BE2C (cell line): ENCODE data around the gene RAI14.

Experiments used
- DNase-seq: peaks from one replicate; pipeline ENCODE4 v3.0.0-alpha.2; 2020
- H3K27me3 ChIP-seq: fragments of 250-450 bp; sonication (Bioruptor Pico); 2 replicates; pipeline ENCODE4 v1.5.1; 2020; ENCODE audit warnings: mild to moderate bottlenecking
- H3K36me3 ChIP-seq: fragments of 250-450 bp; sonication (Bioruptor Pico); 2 replicates; pipeline ENCODE4 v1.5.1; 2020; ENCODE audit warnings: mild to moderate bottlenecking
- H3K4me1 ChIP-seq: fragments of 250-450 bp; sonication (Bioruptor Pico); 2 replicates; pipeline ENCODE4 v1.5.1; 2020
- H3K4me3 ChIP-seq: 2 replicates; pipeline ENCODE4 v1.5.1; 2011; ENCODE audit warnings: low read depth, low read length
- H3K9me3 ChIP-seq: fragments of 250-450 bp; sonication (Bioruptor Pico); 2 replicates; pipeline ENCODE4 v1.5.1; 2020
- TF ChIP-seq, protein P1 (sequence below): IDR thresholded peaks from 2 replicates; pipeline ENCODE4 v1.5.1; 2012; ENCODE audit warnings: mild to moderate bottlenecking, low read depth, low read length

Gene RAI14

GRCh38 chr5:34628373-34628772 is 27.8 kb upstream of the RAI14 start:
- no peaks in the 10 kb centered on the region for H3K9me3 ChIP-seq
- H3K27me3 ChIP-seq, result no peaks in the 10 kb centered on the region
- H3K4me3 ChIP-seq, result no peak overlapping the region
- no peaks in the 10 kb centered on the region for H3K4me1 ChIP-seq
- no peaks in the 10 kb centered on the region for H3K36me3 ChIP-seq
- DNase-seq, result no peak
- TF ChIP-seq, protein P1, sequence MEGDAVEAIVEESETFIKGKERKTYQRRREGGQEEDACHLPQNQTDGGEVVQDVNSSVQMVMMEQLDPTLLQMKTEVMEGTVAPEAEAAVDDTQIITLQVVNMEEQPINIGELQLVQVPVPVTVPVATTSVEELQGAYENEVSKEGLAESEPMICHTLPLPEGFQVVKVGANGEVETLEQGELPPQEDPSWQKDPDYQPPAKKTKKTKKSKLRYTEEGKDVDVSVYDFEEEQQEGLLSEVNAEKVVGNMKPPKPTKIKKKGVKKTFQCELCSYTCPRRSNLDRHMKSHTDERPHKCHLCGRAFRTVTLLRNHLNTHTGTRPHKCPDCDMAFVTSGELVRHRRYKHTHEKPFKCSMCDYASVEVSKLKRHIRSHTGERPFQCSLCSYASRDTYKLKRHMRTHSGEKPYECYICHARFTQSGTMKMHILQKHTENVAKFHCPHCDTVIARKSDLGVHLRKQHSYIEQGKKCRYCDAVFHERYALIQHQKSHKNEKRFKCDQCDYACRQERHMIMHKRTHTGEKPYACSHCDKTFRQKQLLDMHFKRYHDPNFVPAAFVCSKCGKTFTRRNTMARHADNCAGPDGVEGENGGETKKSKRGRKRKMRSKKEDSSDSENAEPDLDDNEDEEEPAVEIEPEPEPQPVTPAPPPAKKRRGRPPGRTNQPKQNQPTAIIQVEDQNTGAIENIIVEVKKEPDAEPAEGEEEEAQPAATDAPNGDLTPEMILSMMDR, result no peak

GRCh38 chr5:34630596-34630995 is 25.5 kb upstream of the RAI14 start:
- DNase-seq, result no peak
- no peaks in the 10 kb centered on the region for H3K4me1 ChIP-seq
- TF ChIP-seq, protein P1, result no peak
- H3K27me3 ChIP-seq, result no peaks in the 10 kb centered on the region
- H3K4me3 ChIP-seq, result no peak overlapping the region
- H3K36me3 ChIP-seq, result no peaks in the 10 kb centered on the region
- no peaks in the 10 kb centered on the region for H3K9me3 ChIP-seq

- no peak for DNase-seq
- TF ChIP-seq, protein P1, result no peak
- no peaks in the 10 kb centered on the region for H3K36me3 ChIP-seq
- H3K9me3 ChIP-seq, result no peaks in the 10 kb centered on the region
- no peaks in the 10 kb centered on the region for H3K27me3 ChIP-seq
- no peak overlapping the region for H3K4me3 ChIP-seq
- no peaks in the 10 kb centered on the region for H3K4me1 ChIP-seq
Observed at GRCh38 chr5:34632807-34633422, 23.2 kb upstream of the RAI14 start.

GRCh38 chr5:34639852-34640626 is 16.1 kb upstream of the RAI14 start:
- TF ChIP-seq, protein P1, result no peak
- no peak for DNase-seq
- H3K9me3 ChIP-seq, result no peaks in the 10 kb centered on the region
- no peak overlapping the region for H3K4me3 ChIP-seq
- H3K4me1 ChIP-seq, result no peaks in the 10 kb centered on the region
- H3K27me3 ChIP-seq, result no peaks in the 10 kb centered on the region
- H3K36me3 ChIP-seq, result no peaks in the 10 kb centered on the region

DNA sequence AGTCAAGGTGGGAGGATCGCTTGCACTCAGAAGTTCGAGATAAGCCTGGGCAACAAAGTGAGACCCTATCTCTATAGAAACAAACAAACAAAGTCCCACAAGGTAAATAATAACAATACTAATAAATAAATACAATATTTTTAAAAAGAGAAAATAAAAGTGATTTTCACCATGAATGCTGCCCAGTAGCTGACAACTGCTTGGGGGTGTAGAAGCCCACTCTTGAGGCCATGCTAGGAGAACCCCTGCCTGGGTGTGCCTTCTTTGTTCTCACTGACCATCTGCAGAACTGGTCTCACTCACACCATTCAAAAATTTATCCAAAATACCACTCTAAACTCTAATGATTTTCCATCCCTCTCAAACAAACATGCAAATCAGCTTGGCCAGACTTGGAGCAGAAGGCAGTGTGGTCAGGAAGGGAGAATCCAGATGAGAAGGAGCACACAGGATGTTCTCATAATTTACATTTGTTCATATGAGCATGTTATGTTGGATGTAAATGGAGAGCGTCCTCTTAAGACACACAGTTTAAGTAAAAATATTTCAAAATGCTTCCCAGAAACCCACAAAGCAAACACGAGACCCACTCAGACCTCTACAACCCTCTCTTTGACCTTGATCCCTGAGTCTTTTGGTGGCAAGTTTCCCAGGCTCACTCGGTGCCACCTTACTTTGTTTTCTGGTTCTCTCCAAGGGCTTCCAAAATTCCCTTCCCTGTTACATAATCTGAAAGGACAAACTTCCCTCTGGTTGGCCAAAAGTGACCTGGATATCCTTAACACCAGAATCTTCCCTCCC is 7.9 kb upstream of the RAI14 start:
- Histone ChIP-seq H3K4me3 (no peak overlapping the region), H3K36me3 (no peaks in the 10 kb centered on the region), H3K9me3 (no peaks in the 10 kb centered on the region), H3K27me3 (no peaks in the 10 kb centered on the region; the same call in none of the 2 replicates), H3K4me1 (no peaks in the 10 kb centered on the region)
- TF ChIP-seq, protein P1, result no peak
- no peak for DNase-seq
